ENCODE results near the gene NSUN6. TPM values are rescaled to one million over a fixed set of nuclear protein-coding genes. Genes with fewer than 3 reads are reported as not detected.
A peak's percentile ranks its signal among the peaks of the same experiment; 100 is the strongest.

NSUN6 gene
- total RNA-seq, 1 donor = 4.7 TPM

- Histone ChIP-seq H3K9me3 (ENCODE audit: low read depth, low read length) (no peaks in the 10 kb centered on the region), H3K36me3 (ENCODE audit: insufficient read depth, low read length) (no peaks in the 10 kb centered on the region), H3K27ac (ENCODE audit: low read depth, low read length) (no peak overlapping the region), H3K27me3 (ENCODE audit: insufficient read depth, low read length) (no peaks in the 10 kb centered on the region), H2AFZ (ENCODE audit: low read length) (peak overlapping the region; percentile 56), H4K20me1 (ENCODE audit: insufficient read depth, low read length) (no peaks in the 10 kb centered on the region), H3K4me1 (ENCODE audit: insufficient read depth, low read length) (peaks cover 19% of the 10 kb centered on the region), H3K4me3 (ENCODE audit: insufficient read depth, low read length) (no peak overlapping the region), H3K4me2 (ENCODE audit: insufficient read depth, low read length) (peak overlapping the region; percentile 23), H3K79me2 (ENCODE audit: insufficient read depth, low read length) (no peaks in the 10 kb centered on the region)
- no peak for TF ChIP-seq CTCF (IDR thresholded peaks at IDR 0.05; ENCODE audit: extremely low read depth, low read depth, low read length)
- DNase-seq (ENCODE audit: insufficient read length, low spot score, missing footprints) = no peak
Measured at GRCh38 chr10:18582803-18583202, 68.6 kb downstream of the NSUN6 start.

DNA sequence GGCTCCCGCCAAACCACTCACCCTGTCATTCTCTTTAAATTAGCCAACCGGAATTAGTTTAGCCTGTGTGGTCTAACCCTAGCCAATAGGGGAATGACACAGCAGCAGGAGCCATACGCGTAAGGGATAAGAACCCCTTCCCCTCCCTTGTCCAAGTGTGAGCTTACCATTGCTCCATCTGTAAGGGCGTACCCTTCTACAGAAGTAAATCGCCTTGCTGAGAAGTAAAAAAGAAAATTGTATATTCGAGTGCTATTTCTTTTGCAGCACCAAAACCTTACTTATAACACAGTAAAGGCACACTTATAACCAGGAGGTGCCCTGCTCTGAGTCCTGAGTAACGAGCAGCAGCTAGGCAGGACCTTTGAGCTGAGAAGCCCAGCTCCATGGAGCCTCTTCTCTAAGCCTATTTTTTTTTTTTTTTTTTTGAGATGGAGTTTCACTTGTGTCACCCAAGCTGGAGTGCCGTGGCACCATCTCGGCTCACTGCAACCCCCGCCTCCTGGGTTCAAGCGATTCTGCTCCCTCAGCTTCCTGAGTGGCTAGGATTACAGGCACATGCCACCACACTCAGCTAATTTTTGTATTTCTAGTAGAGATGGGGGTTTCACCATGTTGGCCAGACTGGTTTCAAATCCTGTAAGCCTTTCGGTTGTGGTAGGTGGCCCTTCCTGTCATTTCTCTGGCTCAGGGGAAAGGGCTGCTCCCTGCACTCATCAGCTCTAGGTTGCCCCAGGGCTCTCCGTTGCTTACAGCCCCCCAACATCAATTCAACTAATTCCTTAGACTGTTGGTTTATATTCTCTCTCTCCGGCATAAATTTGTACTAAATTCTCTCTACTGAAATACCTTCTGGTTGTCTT lies 73.3 kb downstream of the NSUN6 start:
- H3K9me3 ChIP-seq (ENCODE audit: low read depth, low read length) = no peaks in the 10 kb centered on the region
- no peak overlapping the region for H3K27ac ChIP-seq (ENCODE audit: low read depth, low read length)
- no peak overlapping the region for H3K4me3 ChIP-seq (ENCODE audit: insufficient read depth, low read length)
- no peaks in the 10 kb centered on the region for H3K27me3 ChIP-seq (ENCODE audit: insufficient read depth, low read length)
- H4K20me1 ChIP-seq (ENCODE audit: insufficient read depth, low read length) = no peaks in the 10 kb centered on the region
- no peak overlapping the region for H3K4me2 ChIP-seq (ENCODE audit: insufficient read depth, low read length)
- H3K36me3 ChIP-seq (ENCODE audit: insufficient read depth, low read length) = no peaks in the 10 kb centered on the region
- H2AFZ ChIP-seq (ENCODE audit: low read length) = no peak overlapping the region
- H3K4me1 ChIP-seq (ENCODE audit: insufficient read depth, low read length) = peaks cover 15% of the 10 kb centered on the region
- TF ChIP-seq CTCF (IDR thresholded peaks at IDR 0.05; ENCODE audit: extremely low read depth, low read depth, low read length) = no peak
- H3K79me2 ChIP-seq (ENCODE audit: insufficient read depth, low read length) = no peaks in the 10 kb centered on the region
- no peak for DNase-seq (ENCODE audit: insufficient read length, low spot score, missing footprints)

DNA sequence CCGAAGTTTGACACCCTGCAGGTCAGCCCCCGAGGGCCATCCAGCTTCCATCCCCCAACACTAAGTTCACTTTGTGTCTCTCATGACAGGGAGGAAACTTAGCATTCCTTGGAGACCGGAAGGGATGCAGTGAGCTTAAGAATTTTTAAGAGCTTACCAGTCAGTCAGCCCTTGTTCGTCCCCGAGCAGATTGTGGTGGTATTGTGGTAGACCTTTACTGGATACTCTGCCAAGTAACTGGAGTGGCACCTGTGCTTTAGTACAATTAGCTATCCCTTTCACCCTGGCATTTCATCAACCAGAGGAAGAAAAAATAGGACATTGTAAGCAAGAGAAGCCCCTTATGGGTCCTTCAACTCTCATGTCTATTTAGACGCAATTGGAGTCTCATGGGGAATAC lies 74.8 kb downstream of the NSUN6 start:
- no peaks in the 10 kb centered on the region for H3K9me3 ChIP-seq (ENCODE audit: low read depth, low read length)
- no peak for TF ChIP-seq CTCF (IDR thresholded peaks at IDR 0.05; ENCODE audit: extremely low read depth, low read depth, low read length)
- no peak for DNase-seq (ENCODE audit: insufficient read length, low spot score, missing footprints)
- H3K4me1 ChIP-seq (ENCODE audit: insufficient read depth, low read length) = peaks cover 8% of the 10 kb centered on the region
- H3K4me3 ChIP-seq (ENCODE audit: insufficient read depth, low read length) = no peak overlapping the region
- H3K27me3 ChIP-seq (ENCODE audit: insufficient read depth, low read length) = no peaks in the 10 kb centered on the region
- H4K20me1 ChIP-seq (ENCODE audit: insufficient read depth, low read length) = no peaks in the 10 kb centered on the region
- no peaks in the 10 kb centered on the region for H3K36me3 ChIP-seq (ENCODE audit: insufficient read depth, low read length)
- H3K4me2 ChIP-seq (ENCODE audit: insufficient read depth, low read length) = no peak overlapping the region
- H3K27ac ChIP-seq (ENCODE audit: low read depth, low read length) = no peak overlapping the region
- H3K79me2 ChIP-seq (ENCODE audit: insufficient read depth, low read length) = no peaks in the 10 kb centered on the region
- H2AFZ ChIP-seq (ENCODE audit: low read length) = no peak overlapping the region

DNA sequence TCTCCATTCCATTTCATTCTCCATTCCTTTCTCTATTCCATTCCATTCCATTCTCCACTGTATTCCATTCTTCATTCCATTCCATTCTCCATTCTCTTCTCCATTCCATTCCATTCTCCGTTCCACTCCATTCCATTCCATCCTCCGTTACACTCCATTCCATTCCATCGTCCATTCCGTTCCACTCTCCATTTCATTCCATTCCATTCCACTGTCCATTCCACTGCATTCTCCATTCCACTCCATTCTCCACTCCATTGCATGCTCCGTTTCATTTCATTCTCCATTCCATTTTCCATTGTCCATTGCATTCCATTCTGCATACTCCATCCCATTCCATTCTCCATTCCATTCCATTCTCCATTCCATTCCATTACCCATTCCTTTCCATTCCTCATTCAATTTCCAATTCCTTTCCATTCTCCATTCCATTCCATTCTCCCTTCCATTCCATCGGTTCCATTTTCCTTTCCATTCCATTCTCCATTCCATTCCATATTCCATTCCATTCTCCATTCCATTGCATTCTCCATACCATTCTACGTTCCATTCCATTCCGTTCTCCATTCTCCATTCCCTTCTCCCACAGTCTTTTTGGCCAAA lies 78.3 kb downstream of the NSUN6 start:
- no peak for TF ChIP-seq CTCF (IDR thresholded peaks at IDR 0.05; ENCODE audit: extremely low read depth, low read depth, low read length)
- H3K4me3 ChIP-seq (ENCODE audit: insufficient read depth, low read length) = no peak overlapping the region
- H3K27ac ChIP-seq (ENCODE audit: low read depth, low read length) = no peak overlapping the region
- H3K4me2 ChIP-seq (ENCODE audit: insufficient read depth, low read length) = no peak overlapping the region
- no peaks in the 10 kb centered on the region for H3K27me3 ChIP-seq (ENCODE audit: insufficient read depth, low read length)
- H3K36me3 ChIP-seq (ENCODE audit: insufficient read depth, low read length) = no peaks in the 10 kb centered on the region
- H3K4me1 ChIP-seq (ENCODE audit: insufficient read depth, low read length) = no peaks in the 10 kb centered on the region
- DNase-seq (ENCODE audit: insufficient read length, low spot score, missing footprints) = no peak
- no peaks in the 10 kb centered on the region for H4K20me1 ChIP-seq (ENCODE audit: insufficient read depth, low read length)
- no peak overlapping the region for H2AFZ ChIP-seq (ENCODE audit: low read length)
- H3K9me3 ChIP-seq (ENCODE audit: low read depth, low read length) = no peaks in the 10 kb centered on the region
- no peaks in the 10 kb centered on the region for H3K79me2 ChIP-seq (ENCODE audit: insufficient read depth, low read length)

Data from osteoblast (primary cell).